Aorta (tissue), 5 donors: ENCODE data around the gene AKIRIN2. TPM values are rescaled to one million over a fixed set of nuclear protein-coding genes. Genes with fewer than 3 reads are reported as not detected.

Experiments
- ATAC-seq: fragments of 200-7000 bp; cut with Tn5 transposase; one replicate; pipeline ENCODE4 v1.9.1; 2022; ENCODE audit warnings: moderate library complexity; ENCODE audit not compliant: low FRiP score
- DNase-seq, 2 donors: peaks; one replicate each; pipeline ENCODE4 v3.0.0-alpha.2; 2020
- H3K27ac ChIP-seq, 2 donors: one replicate each; pipeline ENCODE4 v1.5.1; 2013; ENCODE audit warnings: low read length in 2 of 2, mild to moderate bottlenecking in 2 of 2, moderate library complexity in 2 of 2, control low read depth in 1 of 2, inconsistent platforms in 1 of 2, low read depth in 1 of 2
- H3K27me3 ChIP-seq, 2 donors: one replicate each; pipeline ENCODE4 v1.6.1; 2013; ENCODE audit warnings: control low read depth in 1 of 2, low read length in 1 of 2, mild to moderate bottlenecking in 1 of 2, moderate library complexity in 1 of 2; ENCODE audit not compliant: insufficient read depth in 2 of 2, control insufficient read depth in 1 of 2
- H3K36me3 ChIP-seq, 2 donors: one replicate each; pipeline ENCODE4 v1.6.1; 2013; ENCODE audit warnings: control low read depth in 1 of 2, low read length in 1 of 2, mild to moderate bottlenecking in 1 of 2; ENCODE audit not compliant: insufficient read depth in 2 of 2, control insufficient read depth in 1 of 2
- H3K4me1 ChIP-seq, 2 donors: one replicate each; pipeline ENCODE4 v1.6.1; 2013; ENCODE audit warnings: low read length in 2 of 2, control low read depth in 1 of 2, mild to moderate bottlenecking in 1 of 2, moderate library complexity in 1 of 2; ENCODE audit not compliant: insufficient read depth in 2 of 2, control insufficient read depth in 1 of 2
- H3K4me3 ChIP-seq, 2 donors: one replicate each; pipeline ENCODE4 v1.5.1; 2013; ENCODE audit warnings: low read length in 2 of 2, control low read depth in 1 of 2, mild to moderate bottlenecking in 1 of 2
- H3K9me3 ChIP-seq: one replicate; pipeline ENCODE4 v1.6.1; 2013; ENCODE audit warnings: mild to moderate bottlenecking, low read length; ENCODE audit not compliant: control insufficient read depth
- WGBS, 2 donors: extraction: QIAGEN DNeasy Blood & Tissue Kit; methylation state at CpG; one replicate each; pipeline ENCODE4 v1.1.7; 2013; 5-methylcytosine and 5-hydroxymethylcytosine counted together
- intact Hi-C, 2 donors: fragments of 100-400 bp; cut with DNase I; formaldehyde crosslinking; loops; one replicate each; pipeline versions ENCODE4 v1.14.2 to v1.15.0; 2022
- polyA plus RNA-seq, 2 donors: library from polyadenylated mRNA; stranded (reverse); fragments of 200-250 nt; gene quantifications; one replicate each; pipeline ENCODE4 v1.2.3, GENCODE V29; 2013
- total RNA-seq, 2 donors: library from RNA; stranded (reverse); fragmentation: NEBNext Ultra II Directional; extraction: Animal tissue kit (Norgen Biotek cat#: 25700); gene quantifications; one replicate each; pipeline ENCODE4 v1.2.1, GENCODE V29; 2021
- donor health status: healthy with polysubstance abuse.
- donor health status: Bipolar disorder and iron deficiency.
- donor health status: DM: no; HTN: no; CAD: no.
- donor health status: DM: no; HTN: no; CAD: no.
- donor health status: DM: yes; HTN: yes; CAD: no.

The AKIRIN2 gene
- total and polyA plus RNA-seq, 4 donors = 17.8 to 43.5 (median 31.8) TPM

DNA sequence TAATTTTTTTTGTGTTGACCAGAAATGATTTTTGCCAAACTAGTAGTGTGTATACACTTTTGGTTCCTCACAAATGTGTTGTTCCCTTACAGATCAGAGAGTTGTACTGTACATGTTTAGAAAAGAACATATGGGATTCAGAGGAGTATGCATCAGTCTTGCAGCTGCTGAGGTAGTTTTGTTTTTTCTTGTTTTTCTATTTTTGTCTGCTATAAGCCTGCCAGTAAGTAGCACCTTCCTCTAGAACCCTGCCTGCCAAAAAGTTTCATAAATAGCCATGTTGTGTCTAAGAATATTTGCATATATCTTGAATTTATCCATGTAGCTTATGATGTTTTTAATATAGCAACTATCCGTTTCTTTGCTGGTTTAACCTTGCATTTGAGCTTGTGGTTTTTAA, 65.7 kb downstream of the AKIRIN2 start:
- DNase-seq (no peak), ATAC-seq (no peak)
- Histone ChIP-seq H3K27ac (no peak overlapping the region), H3K9me3 (no peaks in the 10 kb centered on the region), H3K4me1 (no peaks in the 10 kb centered on the region), H3K27me3 (no peaks in the 10 kb centered on the region), H3K36me3 (peaks cover 0 to 1% of the 10 kb centered on the region in 2 donors), H3K4me3 (no peak overlapping the region)
- 32 to 38% methylated on average over 1 of the region's 1 CpG for WGBS, 2 donors
- intact Hi-C loops = no loop called here

DNA sequence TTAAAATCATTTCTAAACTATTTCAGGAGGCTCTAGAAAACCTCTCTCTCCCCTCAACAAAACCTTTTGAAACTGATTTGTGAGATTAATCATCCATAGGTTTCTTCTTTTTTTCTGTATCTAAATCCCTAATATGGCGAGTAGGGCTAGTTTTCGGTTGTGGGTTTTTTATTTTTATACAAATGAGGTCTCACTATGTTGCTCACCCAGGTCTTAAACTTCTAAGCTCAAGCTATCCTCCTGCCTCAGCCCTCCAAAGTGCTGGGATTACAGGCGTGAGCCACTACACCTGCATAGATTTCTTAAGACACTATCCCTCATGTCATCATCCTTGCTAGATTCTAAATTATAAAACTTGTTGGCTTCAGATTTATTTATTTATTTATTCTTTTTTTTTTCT, 68.2 kb downstream of the AKIRIN2 start:
- DNase-seq = no peak
- H3K27ac ChIP-seq = no peak overlapping the region
- H3K36me3 ChIP-seq = peaks cover 0 to 1% of the 10 kb centered on the region in 2 donors
- intact Hi-C loops = no loop called here
- WGBS, 2 donors = 94 to 96% methylated on average over 3 of the region's 3 CpGs
- no peaks in the 10 kb centered on the region for H3K4me1 ChIP-seq
- no peak overlapping the region for H3K4me3 ChIP-seq
- H3K27me3 ChIP-seq = no peaks in the 10 kb centered on the region
- no peak for ATAC-seq
- no peaks in the 10 kb centered on the region for H3K9me3 ChIP-seq

DNA sequence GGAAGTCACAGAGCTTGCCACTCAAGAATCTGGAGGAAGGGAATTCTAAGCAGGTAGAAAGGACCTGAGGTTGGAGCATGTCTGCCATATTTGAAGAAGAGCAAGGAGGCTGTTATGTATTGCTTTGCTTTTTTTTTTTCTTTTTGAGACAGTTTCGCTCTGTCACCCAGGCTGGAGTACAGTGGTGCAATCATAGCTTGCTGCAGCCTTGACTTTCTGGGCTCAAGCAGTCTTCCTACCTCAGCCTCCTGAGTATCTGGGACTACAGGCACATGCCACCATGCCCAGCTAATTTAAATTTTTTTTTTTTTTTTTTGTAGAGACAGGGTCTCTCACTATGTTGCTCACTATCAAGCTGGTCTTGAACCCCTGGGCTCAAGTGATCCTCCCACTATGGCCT, 71.3 kb downstream of the AKIRIN2 start:
- Histone ChIP-seq H3K4me3 (no peak overlapping the region), H3K27ac (no peak overlapping the region), H3K9me3 (no peaks in the 10 kb centered on the region), H3K27me3 (no peaks in the 10 kb centered on the region), H3K4me1 (no peaks in the 10 kb centered on the region), H3K36me3 (peaks cover 0 to 3% of the 10 kb centered on the region in 2 donors)
- WGBS, 2 donors = 100% methylated on average over 1 of the region's 1 CpG
- DNase-seq = no peak
- intact Hi-C loops = no loop called here
- ATAC-seq = no peak

DNA sequence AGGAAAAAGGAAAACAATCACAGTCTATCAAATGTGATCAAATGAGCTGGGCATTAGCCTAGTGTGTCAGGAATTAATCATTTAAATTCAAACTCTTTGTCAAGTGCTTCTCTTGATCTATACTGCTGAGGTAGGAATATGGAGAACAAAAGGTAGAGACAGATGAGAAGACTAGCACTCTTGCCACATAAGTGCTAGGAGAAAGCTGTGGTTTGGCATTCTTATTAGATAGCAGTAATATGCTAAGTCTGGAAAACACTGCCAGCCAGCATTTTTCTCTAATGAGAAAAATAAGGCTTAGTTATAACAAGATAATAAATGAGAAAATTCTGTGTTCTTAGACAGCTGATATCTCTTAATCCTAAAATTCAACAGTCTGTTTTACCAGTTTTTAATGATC, 73.2 kb downstream of the AKIRIN2 start:
- ATAC-seq = no peak

DNA sequence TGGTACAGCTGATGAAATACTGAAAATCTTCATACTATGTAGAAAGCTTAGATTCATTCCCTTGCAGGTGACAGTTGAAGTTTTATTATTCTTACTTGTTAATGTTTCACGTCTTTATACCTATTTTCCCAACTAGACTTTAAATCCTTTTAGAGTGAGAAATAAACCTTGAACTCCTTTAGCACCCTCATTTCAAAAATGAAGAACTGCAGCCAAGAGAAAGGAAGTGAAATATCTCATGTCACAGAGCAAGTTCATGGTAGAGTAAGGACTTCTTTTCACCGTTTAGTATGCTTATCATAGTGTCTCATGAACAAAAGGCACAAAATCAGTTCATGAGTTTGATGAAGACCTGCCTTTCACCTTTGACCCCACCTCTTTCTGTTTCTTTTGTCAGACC, 73.6 kb downstream of the AKIRIN2 start:
- peaks cover 0 to 3% of the 10 kb centered on the region in 2 donors for H3K36me3 ChIP-seq
- no peak for DNase-seq
- no peaks in the 10 kb centered on the region for H3K27me3 ChIP-seq
- H3K4me1 ChIP-seq = no peaks in the 10 kb centered on the region
- intact Hi-C loops = no loop called here
- no peaks in the 10 kb centered on the region for H3K9me3 ChIP-seq
- no peak overlapping the region for H3K4me3 ChIP-seq
- no peak for ATAC-seq
- no peak overlapping the region for H3K27ac ChIP-seq
- WGBS, 2 donors = 72 to 79% methylated on average over 2 of the region's 2 CpGs

More for the DNA sequence above, 73.2 kb downstream of the AKIRIN2 start:
- Histone ChIP-seq H3K27me3 (no peaks in the 10 kb centered on the region), H3K4me1 (no peaks in the 10 kb centered on the region), H3K27ac (no peak overlapping the region), H3K36me3 (peaks cover 0 to 3% of the 10 kb centered on the region in 2 donors), H3K9me3 (no peaks in the 10 kb centered on the region), H3K4me3 (no peak overlapping the region)
- DNase-seq = no peak
- intact Hi-C loops = no loop called here

Other genes with a start within 250 kb of the AKIRIN2 start
- gene SLC35A1, start 229.3 kb downstream of the AKIRIN2 start, total RNA-seq = 10 to 100 TPM; 15.0 to 20.0 TPM
- 10 to 100 TPM; 13.3 to 24.1 TPM for gene SLC35A1, start 229.3 kb downstream of the AKIRIN2 start, polyA plus RNA-seq
- gene RARS2, start 112.2 kb downstream of the AKIRIN2 start, total RNA-seq = 10 to 100 TPM; 36.1 to 38.2 TPM
- gene RARS2, start 112.2 kb downstream of the AKIRIN2 start, polyA plus RNA-seq = 10 to 100 TPM; 23.5 to 26.3 TPM
- gene ORC3, start 112.1 kb downstream of the AKIRIN2 start, total RNA-seq = 10 to 100 TPM; 16.5 to 22.4 TPM
- gene ORC3, start 112.1 kb downstream of the AKIRIN2 start, polyA plus RNA-seq = 10 to 100 TPM in 1 of 2 donors, 1 to 10 TPM in 1; 6.8 to 11.3 TPM